NT2/D1 (cell line): Measurements from ENCODE around the gene C1orf115.

Experiments used
- SUZ12 ChIP-seq: IDR thresholded peaks from 2 replicates; pipeline ENCODE4 v1.6.1; 2011; ENCODE audit not compliant: insufficient read length, insufficient read depth; ENCODE audit errors: extremely low read depth
- YY1 ChIP-seq: IDR thresholded peaks from 2 replicates; pipeline ENCODE4 v1.6.1; 2011; ENCODE audit not compliant: insufficient read length, insufficient read depth
- ZNF274 ChIP-seq: IDR thresholded peaks from 2 replicates; pipeline ENCODE4 v1.6.1; 2011; ENCODE audit warnings: mild to moderate bottlenecking, low read depth, low read length

DNA sequence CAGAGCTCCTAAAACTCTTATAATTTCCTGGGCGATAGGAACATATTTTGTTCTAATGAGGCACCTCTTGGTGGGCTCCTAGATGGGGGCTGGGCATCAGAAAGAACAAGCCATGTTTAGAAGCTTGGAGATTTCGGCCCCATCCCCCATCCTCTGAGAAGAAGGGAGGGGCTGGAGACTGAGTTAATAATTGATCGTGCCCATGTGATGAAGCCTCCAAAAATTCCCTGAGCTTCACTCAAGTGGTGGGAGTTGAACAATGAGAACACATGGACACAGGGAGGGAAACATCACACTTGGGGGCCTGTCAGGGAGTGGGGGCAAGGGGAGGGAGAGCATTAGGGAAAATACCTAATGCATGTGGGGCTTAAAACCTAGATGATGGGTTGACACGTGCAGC lies 18.1 kb downstream of the C1orf115 start:
- TF ChIP-seq ZNF274 (no peak), SUZ12 (no peak), YY1 (no peak)
